HG02642 (cell line): Measurements from ENCODE around the gene ARHGEF28.

ENCODE experiments used
- ATAC-seq: cut with Tn5 transposase; IDR thresholded peaks from one replicate; pipeline ENCODE4 v1.9.1; 2021; ENCODE audit warnings: mild to moderate bottlenecking; ENCODE audit not compliant: unreplicated experiment, poor library complexity

The ARHGEF28 gene

DNA sequence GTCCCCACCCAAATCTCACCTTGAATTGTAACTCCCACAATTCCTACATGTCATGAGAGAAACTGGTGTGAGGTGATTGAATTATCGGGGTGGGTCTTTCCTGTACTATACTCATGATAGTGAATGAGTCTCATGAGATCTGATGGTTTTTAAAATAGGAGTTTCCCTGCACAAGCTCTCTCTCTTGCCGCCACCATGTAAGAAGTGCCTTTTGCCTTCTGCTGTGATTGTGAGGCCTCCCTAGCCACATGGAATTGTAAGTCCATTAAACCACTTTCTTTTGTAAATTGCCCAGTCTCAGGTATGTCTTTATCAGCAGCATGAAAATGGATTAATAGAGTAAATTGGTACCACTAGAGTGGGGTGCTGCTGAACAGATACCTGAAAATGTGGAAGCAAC, 140.9 kb downstream of the ARHGEF28 start:
- no peak for ATAC-seq

DNA sequence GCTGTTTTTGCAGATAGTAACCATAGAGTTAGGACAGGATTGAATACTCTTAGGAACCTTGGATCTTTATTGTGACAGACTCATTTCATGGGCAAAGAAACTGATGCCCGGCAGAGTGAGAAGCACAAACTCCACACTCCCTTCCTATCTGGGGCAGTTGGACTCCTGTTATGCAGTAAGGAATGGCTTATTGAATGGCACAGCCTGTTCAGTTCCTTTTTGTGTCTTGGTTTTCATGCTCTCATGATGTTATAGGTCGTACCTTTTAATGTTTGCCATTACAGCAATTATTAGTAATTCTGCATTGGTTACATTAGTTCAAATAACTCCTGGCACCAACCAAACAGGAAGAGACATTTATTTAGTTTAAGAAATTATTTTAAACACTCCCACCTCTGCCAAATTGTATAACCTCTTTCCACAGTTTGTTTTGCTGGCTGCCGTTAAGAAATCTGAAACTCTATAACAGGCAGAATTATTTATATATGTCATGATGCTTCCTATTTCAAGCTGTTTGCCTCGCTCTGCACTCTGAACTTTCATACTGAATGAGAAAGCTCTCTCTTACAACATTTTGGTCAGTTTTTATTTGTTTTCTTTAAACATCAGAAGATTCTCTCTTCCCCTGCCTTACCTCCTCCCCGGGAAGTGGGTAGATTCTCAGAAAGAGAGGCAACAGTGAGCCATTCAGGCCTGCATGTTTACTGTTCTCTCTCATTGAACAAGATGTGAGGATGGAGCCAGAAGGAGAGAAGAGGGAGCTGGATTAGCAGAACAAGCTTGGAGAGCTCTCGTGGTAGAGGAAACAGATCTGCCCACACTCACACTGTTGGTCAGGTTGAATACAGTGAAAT, 144.4 kb downstream of the ARHGEF28 start:
- no peak for ATAC-seq

DNA sequence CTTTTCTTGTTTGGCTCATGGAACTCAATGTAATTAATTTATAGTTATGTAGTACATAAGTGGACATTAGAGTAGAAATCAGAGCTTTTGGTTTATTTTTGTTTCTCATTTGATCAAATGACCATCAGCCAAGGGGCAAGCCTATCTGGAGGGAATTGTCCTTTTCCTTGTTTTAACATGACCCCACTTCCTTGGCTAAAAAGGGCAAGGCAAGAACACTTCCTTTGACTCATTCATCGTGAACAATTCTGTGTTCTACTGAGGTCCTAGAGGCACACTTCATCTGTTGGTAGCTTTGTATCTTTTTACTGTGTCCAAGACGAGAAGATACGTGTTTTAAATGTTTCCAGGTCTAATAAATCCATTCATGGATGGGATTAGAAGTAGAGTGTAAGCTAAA, 148.9 kb downstream of the ARHGEF28 start:
- no peak for ATAC-seq

DNA sequence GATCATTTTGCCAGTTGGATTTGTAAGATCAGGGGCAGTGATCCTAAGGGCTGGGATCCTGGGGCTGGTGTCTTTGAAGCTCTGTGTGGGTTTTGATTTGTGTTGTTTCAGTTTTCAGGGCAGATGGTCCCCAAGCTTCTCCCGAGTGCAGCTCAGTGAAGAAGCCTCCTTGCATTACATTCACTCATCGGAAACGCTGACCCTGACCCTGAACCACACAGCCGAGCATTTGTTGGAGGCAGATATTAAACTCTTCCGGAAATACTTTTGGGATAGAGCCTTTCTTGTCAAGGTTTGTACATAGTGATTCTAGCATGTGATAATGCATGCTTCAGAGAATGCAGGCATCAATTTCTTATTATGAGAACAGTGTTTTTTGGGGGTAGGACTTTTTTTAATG, 150.4 kb downstream of the ARHGEF28 start:
- no peak for ATAC-seq

DNA sequence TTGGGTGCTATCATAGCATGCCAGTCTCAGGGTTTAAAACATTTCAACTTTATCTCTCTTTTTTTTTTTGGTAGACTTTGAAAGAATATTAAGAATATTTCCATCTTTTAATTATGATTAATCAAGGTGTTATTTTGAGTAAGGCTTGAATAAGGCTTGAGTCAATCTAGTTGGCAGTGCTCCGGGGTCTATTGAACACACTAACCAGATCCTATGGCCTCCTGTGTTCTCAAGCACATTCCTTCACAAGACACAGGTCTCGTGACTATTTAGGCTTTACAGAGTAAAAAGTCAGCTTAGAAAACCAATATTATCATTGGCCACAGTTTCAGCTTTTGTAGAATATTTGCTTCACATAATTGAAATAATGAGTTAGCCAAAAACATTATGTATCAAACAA, 151.2 kb downstream of the ARHGEF28 start:
- ATAC-seq, result no peak

DNA sequence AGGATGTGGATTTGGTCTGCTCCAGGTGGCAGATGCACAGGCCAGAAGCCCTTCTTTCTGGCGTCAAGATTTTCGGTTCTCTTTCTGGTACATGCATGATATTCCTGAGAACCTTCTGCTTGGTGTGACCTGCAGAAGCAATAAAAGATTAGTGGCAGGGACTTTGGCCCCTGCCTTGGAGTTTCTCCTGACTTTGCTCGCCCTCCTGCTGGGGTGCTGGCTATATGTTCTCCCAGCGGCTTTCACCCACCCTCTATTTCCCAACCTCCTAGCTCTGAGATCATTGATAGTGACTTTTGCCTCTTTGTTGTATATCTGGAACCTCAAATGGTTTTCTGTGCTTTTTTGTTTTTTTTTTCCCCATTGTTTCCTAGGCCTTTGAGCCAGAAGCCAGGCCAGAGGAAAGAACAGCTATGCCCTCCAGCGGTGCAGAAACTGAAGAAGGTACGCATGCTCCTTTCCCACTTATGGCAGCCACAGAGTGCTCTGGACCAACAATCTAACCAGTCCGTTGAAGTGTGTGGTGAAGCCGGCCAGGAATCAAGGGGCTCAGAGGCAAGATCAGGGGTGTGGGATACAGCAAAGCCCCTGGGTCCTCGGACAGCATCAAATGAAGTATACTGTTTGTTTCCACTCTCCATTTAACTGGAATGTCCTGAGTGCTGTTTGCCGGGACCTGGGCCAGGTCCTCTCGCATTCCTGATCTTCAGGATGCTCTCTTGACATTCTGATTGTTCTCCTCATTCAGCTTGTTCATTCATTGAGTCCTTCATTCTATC, 154.5 kb downstream of the ARHGEF28 start:
- ATAC-seq, result no peak

DNA sequence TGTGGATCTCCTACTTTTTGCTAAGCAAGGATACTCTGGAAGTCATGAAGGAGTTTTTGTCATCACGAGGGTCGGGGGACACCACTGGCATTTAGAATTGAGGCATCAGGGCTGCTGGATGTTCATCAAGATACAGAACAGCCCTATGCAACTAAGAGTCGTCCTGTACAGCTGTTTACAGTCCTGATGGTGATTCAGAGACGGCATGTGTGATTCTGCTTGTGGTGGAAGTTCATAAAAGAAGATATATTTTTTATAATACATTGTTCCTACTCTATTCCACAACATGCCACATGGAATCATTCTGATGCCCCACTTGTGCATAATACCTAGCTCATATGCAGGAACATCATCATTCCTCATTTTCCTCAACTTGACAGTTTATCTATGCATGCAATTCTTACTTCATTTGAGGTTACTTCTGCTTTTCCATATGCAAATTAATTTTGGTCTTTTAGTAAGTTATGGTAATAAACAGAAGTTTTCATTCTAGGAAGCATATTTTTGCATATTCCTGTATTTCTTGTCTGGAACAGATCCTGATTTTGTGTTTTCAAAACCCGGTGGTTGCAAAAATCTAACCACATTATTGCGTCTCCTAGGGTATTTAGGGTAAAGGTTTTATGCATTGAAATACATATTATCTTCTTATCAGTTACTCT, 155.2 kb downstream of the ARHGEF28 start:
- no peak for ATAC-seq

DNA sequence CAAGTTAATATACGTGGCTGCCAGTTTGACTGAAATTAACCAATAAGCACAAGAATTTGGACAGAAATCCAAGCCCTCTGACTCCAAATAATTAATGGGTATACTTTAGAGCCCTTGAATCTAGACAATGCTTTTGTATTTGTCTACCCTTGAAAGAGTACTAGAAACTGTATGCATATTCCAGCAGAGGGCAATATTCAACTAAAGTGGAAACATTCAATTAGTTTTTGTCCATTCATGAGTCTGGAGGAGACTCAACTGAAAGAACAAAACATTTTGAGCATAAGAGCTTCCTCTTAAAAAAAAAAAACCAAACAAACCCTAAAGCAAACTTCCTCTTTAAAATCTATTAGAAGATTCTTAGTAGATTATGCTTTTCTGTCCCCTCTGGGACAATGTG, 157.8 kb downstream of the ARHGEF28 start:
- ATAC-seq, result no peak

DNA sequence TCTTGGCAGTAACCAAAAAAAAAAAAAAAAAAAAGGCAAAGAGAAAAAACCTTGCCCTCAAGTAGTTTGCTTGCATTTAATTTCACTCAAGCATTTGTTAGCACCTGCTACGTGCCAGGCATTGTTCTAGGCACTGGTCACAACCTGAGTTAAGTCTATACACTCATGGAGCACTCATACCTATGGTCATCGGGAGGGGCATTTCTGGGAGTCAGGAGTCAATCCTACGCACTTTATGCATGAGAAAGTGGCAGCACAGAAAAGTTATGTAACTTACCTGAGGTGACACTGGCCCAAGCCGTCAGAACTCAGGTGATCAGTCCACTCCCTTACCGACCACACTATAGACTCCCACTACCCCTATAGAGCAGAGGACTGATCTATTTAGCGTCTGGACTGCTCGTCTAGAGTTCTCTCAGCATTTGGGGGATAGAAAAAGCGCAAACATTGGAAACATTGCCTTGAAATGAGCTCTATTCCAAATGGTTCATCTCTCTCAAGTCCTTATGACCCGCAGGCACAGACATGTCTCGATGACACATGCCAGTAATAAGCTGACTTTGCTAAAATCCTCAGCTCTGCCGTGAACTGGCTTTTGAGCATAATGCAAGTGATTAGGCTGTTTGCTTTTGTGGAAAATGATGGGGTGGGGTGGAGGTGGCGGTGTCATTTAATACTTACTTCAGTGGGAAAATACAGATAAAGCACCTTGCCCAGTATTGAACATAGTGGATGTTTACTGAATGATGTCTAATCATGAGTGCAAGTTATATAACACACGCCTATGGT, 160.2 kb downstream of the ARHGEF28 start:
- ATAC-seq, result no peak

DNA sequence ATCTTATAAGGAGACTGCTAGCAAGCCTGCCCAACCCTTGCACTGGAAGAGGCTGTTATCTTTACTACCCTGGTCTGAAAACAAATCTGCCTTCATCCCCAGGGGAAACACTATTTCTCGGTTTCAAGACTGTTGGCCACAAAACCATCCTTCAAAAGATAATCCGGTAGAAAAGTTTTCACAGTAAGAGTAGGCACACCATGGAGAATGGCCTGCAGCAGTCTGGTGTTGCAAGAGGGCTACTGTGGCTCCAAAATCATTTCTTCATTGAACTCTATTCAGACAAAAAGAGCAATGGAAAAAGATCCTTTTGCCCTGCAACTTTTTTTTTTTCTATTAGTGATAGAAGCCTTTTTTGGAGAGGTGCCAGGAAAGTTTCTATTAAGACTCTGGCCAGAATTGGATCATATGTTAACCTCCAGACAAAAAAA, 163.9 kb downstream of the ARHGEF28 start:
- ATAC-seq, result no peak

DNA sequence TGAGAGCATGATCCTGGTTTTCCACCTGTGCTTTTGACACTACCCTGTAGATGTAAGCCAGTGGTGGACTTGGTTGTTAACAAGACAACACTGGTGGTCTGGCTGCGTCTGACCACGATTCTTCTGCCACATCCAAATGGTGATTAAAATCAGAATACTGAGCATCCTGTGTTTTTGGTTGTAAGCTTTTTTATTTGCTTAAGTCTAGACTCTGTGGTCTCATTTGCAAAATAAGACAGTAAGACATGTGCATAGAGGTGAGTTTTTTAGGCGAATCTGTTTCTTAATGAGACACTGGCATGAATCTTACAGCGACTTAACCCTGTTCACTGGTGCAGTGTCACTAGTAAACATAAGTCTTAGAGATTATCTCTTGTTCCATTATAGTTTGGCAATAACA, 165.4 kb downstream of the ARHGEF28 start:
- no peak for ATAC-seq

DNA sequence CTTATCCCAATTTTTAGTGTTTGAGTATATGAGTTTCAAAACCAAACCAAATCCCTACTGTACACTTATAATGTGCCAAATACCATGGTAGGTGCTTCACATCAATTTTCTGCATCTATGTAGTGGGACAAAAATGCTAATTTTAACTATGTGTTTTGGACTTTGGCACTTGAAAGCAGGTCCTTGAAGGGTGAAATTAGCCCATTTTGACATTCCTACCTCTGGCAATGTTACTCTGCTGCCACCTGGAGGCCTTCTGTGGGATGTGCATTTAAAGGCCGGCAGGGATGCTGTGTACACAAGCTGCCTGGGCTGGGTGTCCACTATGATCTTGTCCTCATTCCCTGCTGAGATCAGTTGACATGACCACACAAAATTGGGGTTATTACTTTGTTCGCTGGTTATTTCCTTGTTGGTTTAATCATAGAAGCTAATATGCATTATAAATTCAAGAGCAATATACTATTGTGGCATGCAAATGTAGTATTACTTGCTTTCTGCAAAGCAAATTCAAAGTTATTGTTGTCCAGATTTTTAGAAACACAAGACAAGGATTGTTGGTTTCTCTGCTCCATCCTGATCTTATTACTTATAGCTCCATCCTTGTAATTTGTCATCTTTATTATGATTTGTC, 166.8 kb downstream of the ARHGEF28 start:
- ATAC-seq, result peak; percentile 65

DNA sequence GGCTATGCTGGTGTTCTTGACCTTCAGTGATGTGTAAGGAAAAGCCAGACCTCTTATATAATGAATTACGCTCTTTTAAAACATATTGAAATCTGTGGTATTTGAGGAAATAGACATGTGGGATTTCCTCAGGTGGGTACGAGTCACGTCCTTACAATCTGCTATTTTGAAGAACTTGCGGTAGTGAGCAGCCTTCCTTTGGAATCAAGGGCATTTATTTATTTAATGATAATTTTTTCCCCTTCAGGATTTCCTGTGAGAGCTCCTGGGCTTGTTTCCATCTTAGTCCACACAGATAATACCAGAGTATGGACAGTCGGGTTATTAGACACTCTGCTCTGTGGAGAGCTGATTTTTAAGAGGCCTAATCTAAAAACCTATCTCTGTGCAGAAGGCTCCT, 167.9 kb downstream of the ARHGEF28 start:
- ATAC-seq, result no peak

DNA sequence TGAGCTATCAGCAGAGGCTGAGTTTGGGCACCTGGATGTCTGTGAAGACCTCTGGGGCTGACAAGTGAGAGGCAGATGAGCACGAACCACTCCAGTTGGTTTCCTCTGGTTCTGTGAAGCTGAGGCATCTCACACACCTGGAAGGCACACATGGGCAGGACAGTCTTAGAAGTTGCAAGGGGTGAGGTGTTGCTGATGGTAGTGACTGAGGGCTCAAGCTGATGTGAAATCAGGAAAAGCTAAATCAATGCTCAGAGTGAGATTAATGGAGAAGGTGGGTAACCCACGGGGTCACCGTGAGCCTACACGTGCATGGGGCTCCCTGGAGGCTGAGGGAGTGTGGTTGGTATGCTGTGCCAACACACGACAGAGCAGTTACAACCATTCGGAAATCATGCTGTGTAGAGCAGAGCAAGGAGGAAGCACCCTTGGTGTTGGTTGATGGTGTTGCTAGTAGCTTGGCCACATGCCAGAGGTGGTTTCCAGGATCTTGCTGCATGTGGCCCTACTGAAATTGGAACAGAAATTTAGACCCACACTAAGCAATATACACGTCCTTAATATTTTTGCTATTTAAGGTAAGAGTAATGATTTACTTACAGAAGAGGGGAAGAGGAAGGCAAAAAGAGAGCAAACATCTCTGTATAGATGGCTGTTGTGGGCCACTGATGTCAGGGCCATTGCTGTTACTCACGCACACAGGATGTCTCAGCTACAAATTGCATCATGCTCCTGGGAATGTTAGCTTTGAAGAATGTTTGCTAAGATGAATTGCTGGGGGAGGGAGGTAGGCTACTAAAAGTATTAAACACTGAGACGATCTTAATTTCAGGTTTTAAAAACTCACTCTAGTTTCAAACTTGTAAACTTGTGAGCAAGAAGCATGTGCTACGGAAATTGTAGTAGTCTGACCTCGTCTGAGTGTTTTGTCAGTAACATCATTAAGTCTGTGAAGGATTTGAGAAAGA, 170.5 kb downstream of the ARHGEF28 start:
- ATAC-seq, result peak; percentile 66

DNA sequence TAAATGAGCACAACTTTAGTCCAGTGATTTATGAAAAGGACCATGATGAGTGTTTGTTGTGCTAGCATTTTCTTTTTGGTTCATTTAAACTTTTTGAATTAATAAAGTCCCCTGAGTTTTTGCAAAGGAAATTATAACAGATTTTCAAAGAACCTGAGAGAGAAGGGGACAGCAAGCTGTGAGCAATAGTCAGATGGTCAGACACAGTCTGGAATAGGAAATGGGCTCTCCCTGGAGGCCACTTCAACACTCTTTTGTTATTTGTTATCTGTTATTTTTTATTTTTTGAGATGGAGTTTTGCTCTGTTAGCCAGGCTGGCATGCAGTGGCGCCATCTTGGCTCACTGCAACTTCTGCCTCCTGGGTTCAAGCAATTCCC, 171.1 kb downstream of the ARHGEF28 start:
- no peak for ATAC-seq

DNA sequence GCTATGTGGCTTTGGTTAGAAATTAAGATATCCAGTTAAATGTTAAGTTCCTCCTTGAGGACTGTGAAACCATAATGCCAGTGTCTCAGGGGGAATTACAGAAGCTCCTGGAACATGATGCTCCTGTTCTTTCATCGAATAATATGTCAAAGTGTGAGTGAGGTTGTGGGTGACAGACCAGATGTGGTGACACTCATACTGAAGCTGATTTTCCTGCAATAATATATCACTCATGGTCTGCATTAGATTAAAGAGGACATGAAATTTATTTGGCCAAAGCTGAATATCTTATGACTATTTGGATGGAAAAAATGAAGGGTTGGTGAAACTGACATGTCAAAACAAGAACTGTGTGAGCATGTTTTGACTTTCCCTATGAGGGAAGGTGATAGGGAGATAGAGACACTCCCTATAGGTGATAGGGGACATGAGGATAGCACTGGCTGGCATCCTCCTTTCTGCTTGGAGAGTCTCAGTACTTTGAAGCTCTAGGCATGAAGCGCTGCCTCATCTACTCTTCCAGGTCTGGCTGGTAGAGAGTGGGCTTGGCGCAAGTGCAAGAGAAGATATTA, 173.5 kb downstream of the ARHGEF28 start:
- no peak for ATAC-seq

DNA sequence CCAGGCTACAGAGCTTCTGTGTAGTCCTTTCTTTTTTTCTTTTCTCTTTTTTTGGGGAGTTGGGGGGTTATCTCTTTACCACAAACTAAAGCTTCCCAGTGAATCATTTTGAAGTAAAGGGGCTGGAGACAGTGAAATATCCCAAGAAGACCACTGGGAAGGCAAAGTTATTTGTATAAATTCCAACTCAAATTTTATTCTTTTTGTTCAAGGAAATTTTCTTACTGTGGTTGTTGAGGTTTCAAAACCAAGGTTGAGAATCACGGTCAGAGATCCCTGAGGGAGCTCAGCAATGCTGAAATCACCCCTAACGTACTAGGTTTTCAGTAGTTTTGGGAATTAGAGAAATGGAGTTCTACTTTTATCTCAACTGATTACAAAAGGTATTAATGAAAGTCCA, 175.7 kb downstream of the ARHGEF28 start:
- no peak for ATAC-seq

DNA sequence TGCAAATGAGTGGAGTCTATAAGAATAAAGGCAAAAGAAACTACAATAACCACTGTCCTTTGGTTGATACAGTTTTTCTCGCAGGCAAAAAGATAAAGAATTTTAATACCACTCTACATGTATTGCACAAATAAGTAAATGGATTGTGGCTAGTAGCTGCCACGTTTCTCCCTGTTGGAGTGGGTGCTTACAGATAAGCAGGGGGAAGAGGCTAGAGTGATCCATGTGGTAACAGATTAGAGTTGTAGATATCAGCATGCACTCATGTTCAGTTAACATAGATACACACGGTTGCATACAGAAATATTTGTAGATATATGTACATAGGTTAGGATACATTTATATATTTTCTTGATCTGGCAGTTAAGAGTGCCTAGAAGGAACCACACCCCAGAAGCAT, 179.5 kb downstream of the ARHGEF28 start:
- no peak for ATAC-seq
